Measurements from ENCODE around the gene LVRN.
"Not testable (repeated sequence)": the region's sequence is repeated elsewhere in the genome, so short reads cannot be mapped to it uniquely, and the experiment has no call there.

Gene LVRN, protein sequence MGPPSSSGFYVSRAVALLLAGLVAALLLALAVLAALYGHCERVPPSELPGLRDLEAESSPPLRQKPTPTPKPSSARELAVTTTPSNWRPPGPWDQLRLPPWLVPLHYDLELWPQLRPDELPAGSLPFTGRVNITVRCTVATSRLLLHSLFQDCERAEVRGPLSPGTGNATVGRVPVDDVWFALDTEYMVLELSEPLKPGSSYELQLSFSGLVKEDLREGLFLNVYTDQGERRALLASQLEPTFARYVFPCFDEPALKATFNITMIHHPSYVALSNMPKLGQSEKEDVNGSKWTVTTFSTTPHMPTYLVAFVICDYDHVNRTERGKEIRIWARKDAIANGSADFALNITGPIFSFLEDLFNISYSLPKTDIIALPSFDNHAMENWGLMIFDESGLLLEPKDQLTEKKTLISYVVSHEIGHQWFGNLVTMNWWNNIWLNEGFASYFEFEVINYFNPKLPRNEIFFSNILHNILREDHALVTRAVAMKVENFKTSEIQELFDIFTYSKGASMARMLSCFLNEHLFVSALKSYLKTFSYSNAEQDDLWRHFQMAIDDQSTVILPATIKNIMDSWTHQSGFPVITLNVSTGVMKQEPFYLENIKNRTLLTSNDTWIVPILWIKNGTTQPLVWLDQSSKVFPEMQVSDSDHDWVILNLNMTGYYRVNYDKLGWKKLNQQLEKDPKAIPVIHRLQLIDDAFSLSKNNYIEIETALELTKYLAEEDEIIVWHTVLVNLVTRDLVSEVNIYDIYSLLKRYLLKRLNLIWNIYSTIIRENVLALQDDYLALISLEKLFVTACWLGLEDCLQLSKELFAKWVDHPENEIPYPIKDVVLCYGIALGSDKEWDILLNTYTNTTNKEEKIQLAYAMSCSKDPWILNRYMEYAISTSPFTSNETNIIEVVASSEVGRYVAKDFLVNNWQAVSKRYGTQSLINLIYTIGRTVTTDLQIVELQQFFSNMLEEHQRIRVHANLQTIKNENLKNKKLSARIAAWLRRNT

DNA sequence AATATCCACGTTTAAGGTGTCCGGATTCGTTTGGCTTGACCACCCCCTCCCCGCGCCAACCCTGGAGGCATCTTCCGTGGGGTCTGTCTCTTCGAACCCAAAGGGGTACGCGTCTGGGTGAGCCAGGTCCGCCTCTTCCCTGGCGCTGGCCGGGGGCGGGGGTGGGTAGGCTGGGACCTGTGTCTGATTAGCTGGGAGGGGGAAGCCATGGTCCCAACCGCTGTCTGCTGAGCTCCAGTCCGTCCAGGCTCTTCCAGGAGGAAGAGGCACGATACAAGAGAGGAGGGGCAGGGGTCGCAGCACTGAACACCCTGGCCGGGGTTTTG lies at the start of gene LVRN:
TSS of gene LVRN (plus strand) at position 237 of the 326 bp plus-strand sequence. CDS start 143 bp downstream, outside the sequence.
- no peak for DNase-seq (ENCODE audit: low read depth in 2 of 2)

DNA sequence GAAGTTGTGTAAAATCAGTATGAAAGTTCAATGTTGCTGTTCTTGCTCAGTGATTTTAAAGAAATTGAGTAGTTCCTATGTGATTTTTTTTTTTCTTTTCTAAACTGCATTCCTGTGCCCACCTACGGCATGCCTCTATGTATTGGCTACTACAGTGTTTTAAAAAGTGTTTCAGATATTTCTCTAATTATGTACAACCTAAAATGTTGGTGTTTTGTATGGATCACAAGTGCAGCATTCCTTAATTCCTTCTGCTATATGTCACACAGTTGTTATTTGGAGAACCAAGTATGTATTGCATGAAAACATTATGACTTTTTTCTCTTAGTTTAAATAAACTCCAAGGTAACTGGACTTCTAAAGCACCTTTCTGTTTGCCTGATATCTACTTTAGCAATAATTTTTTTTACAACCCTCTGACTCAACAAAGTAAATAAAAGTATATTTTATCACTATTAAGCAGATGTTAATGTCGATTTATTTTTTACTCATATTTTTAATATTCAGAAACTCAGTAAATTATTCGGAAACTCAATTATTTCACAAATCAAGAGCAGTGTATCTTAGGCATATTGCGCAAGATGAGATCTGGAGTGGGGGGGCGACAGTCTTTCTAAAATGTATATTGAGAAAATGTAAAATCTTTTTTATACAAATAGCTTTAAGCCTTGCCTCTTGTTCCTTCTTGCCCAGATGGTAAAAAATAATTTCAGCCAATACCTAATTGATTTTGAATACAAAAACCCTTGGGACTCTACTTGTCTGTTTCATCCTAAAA lies 48.5 kb upstream of the LVRN start:
- DNase-seq (ENCODE audit: low read depth in 2 of 2) = not testable (repeated sequence)

DNA sequence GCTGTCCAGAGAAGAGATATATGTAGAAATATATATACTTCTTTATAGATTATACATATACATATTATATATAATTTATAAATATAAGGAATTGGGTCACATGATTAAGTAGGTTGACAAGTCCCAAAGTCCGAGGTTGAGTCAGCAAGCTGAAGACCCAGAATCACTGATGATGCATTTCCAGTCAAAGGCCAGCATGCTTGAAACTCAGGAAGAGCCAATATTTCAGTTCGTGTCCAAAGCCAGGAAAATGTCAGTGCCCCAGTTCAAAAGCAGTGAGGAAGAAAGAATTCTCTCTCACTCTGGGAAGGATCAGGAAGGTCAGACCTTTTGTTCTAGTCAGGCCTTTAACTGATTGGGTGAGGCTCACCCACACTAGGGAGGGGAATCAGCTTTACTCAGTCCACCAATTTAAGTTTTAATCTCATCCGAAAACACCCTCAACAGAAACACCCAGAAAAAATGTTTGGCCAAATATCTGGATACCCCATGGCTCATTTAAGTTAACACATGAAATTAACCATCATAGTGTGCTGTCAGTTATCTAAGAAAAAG lies 42.0 kb upstream of the LVRN start:
- DNase-seq (ENCODE audit: low read depth in 2 of 2) = no peak

DNA sequence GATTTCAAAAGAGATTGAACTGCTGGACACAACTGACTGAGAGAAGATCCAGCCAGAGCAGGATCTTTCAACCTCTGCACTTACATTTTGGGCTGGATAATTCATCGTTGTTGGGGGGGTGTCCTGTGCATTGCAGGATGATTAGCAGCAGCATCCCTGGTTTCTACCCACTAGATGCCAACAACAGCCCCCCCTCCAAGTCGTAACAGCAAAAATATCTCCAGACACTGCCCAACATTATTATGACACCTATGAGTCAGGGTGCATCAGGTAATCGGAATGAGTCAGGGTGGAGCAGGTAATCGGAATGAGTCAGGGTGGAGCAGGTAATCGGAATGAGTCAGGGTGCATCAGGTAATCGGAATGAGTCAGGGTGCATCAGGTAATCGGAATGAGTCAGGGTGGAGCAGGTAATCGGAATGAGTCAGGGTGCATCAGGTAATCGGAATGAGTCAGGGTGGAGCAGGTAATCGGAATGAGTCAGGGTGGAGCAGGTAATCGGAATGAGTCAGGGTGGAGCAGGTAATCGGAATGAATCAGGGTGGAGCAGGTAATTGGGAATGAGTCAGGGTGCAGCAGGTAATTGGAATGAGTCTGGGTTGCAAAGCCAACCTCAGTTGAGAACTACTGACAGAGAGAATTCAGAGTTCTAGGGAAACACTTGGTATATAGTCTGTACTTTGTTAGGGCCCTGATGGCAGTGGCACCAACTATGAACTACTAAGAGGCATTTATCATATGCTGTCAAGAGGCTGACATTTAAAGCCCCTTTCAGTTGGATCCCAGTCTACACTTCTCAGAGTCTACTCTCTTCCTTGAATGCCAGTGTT lies 33.5 kb upstream of the LVRN start:
- DNase-seq (ENCODE audit: low read depth in 2 of 2) = not testable (repeated sequence)

DNA sequence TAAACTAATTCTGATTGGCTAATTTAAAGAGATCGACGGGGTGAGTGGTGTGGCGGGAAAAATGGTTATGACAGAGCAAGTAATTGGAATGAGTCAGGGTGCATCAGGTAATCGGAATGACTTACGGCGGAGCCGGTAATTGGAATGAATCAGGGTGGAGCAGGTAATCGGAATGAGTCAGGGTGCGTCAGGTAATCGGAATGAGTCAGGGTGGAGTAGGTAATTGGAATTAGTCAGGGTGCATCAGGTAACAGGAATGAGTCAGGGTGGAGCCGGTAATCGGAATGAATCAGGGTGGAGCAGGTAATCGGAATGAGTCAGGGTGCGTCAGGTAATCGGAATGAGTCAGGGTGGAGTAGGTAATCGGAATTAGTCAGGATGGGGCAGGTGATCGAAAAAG lies 32.1 kb upstream of the LVRN start:
- DNase-seq (ENCODE audit: low read depth in 2 of 2) = not testable (repeated sequence)

DNA sequence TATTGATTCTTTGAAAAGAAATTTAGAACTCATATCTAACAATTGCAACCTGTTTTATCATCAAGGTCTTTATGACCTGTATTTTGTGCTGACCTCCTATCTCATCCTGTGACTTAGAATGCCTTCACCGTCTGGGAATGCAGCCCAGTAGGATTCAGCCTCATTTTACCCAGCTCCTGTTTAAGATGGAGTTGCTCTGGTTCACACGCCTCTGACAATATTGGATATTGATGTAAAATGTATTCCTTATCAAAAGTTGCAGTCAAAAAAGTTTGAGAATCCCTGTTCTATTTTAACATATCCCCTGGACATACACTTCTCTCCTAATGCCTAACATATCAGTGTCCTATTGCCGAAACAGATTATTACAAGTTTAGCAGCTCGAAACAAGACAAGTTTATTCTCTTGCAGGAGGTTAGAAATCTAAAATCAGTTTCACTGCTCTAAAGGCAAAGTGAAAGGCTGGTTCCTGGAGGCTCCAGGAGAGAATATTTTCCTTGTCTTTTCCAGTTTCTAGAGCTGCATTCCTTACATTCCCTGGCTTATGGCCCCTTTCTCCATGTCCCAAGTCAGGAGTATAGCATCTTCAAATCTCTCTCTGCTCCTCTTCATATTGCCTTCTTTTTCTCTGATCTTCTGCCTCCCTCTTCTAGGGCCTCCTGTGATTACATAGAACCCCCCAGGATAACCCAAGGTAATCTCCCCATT lies 31.5 kb upstream of the LVRN start:
- no peak for DNase-seq (ENCODE audit: low read depth in 2 of 2)

DNA sequence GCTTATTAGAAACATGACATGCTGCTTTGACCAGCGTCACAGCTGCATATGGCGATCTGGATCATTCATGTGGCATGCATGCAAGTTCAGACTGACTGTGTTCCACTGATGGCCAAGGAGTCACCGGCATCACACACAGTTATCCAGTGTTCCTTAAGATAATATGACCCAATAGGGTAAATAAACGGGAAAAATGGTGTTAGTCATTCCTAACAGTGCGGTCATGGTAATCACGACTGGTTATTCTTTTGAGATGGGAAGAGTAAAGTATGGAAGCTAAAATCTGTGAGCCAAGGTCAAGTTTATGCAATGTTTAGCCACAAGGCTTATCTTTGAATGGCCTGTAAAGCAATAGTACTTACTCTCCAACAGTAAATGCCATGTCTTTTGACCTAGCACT lies 29.3 kb upstream of the LVRN start:
- no peak for DNase-seq (ENCODE audit: low read depth in 2 of 2)

DNA sequence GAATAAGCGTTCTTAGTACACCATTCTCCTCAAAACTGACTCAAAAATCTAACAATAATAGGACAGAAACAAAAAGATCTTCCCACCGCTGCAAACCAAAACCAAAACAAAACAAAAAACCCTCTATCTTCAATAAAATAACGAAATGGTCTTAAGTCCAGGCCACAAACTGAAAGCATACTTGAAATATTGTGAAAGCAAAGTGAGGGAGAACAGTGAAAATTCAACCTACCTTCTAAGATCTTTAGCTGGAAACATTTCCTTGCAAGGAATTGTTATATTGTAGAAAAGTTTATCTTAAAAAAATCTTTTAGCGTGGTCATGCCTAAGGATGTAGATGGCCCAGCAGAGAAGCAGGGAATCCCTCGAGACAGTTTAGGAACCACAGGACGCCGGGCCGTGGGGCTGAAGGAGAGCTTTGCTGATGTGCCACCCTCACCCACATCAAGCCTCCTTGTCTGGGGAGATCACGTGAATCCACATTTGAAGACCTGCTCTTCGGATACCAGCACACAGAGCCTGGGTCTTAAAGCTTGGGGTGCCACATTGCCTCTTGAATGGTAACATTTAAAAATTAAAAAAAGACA lies 27.8 kb upstream of the LVRN start:
- DNase-seq (ENCODE audit: low read depth in 2 of 2) = no peak

DNA sequence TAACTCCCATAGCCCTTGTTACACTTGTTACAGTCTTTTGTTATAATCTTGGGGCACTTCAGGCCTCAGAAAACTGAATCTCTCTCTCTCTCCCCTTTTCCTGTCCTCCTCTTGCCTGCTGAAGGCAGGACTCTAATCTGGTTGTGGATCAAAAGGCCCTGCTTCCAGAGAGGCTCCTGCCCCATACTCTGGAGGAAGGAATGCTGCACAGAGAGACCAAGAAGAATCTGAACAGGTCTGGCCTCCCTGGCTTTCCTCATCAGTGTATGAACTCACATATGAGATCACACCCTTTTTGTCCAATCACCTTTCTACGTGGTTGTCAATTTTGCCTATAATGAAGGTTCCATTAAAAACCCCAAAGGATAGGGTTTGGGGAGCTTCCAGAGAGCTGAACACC lies 26.2 kb upstream of the LVRN start:
- no peak for DNase-seq (ENCODE audit: low read depth in 2 of 2)

DNA sequence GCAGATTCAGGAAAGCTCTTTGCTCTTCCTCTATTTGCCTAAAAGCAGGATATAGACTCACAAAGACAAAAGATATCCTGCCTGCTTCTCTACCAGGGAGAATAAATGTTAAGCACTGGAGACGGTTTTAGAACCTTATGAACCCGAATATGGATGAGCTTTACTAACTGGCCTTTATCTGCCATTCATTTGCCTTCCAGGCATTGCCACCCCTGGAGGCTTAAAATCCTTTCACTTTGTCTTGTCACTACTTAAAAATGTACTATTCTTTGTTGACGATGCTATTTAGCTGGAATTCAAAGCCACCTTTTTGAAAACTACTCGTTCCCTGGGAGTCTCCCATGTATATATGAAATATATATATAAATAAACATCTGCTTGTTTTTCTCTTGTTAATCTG lies 23.2 kb upstream of the LVRN start:
- DNase-seq (ENCODE audit: low read depth in 2 of 2) = no peak

DNA sequence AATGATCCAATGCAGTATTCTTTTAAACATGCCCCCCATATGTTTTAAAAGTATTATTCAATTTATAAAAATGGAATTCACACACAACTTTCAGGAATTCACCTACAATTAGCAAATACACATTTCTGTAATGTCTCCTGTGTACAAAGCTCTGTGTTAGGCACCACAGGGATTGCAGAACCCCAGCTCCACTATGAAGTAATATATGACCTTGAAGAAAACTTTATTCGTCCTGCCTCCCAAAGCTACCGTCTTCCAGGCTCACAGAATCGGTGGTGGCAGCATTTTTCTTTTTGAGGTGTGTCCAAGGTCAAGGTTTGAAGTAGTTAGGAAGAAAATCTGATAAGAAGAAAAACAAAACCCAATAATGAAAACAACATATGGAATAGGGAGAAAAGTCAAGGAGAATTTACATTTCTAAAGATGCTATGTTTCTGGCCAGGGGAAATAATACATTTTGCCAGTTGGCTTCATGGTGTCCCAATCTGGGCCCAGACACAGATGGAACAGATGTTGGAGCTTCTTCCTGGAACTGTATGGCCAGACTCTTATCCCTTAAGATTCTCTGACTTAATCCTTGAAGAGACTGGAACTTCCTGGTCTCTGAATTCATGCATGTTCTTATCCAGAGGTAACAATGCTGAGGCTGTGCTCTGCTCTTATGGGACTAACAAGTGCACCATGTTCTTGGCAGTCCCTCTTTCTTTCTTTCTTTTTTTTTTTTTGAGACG lies 22.0 kb upstream of the LVRN start:
- no peak for DNase-seq (ENCODE audit: low read depth in 2 of 2)

DNA sequence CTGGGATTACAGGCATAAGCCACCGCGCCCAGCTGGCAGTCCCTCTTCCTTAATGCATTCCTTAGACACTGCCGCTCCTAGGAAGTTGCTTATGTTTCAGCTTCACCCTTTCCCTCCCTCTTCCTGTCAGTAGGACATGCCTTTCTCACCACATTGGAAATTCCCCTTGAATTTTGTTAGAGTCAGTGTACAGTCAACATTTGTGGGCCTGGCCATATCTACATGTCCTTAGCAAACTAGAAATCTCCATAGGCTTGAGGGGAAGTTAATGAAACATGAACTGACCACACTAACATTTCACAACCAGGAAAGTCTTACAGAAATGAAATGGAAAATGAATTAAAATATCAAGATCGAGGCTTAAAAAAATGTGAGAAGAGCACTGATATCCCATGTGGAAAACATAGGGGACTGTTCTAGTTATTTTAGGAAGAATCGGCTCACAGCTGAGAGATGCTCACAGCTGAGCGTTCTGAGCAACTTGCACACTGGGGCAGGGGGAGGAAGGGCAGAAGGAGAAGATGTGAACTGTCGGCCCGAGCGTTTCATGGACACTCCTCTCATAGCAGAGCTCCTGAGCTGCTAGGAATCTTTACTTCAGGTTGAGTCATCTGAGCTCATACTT lies 21.1 kb upstream of the LVRN start:
- DNase-seq (ENCODE audit: low read depth in 2 of 2) = peak; percentile 86 to 87

DNA sequence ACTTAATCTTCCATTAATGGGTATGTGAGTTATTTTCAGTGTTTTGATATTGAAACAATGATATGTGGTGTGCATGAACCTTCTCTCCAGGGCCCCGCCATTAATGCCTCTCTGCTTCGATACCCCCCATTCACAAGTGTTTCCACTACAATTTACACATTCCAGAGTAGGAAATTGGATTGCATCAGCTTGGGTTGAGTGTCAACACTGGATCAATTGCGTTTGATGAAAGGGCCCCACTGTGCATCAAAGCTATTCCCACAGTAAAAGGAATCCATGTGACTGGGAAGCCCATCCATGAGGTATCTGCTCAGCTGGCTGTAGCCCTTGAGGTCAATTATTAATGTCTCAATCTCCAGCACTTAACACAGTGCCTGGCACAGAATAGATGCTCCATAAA lies 17.8 kb upstream of the LVRN start:
- no peak for DNase-seq (ENCODE audit: low read depth in 2 of 2)

DNA sequence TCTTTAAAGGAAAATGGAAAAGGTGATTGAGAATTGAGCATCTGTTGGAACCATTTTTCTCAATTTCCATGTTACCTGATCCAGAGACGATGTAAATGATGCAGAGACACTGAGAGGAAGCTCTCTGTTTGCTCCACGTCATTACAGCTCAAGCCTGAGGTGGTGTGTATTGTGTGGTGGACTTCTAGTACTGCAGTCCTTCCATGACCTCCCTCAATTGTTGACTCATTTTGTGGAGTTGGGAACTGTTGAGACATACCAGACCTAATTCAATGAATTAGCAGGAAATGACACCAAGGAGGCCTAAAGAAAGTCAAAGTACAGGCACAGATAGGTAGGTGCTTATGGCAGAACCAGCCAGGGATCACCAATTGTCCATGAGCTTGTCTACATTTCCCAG lies 15.6 kb upstream of the LVRN start:
- DNase-seq (ENCODE audit: low read depth in 2 of 2) = no peak

DNA sequence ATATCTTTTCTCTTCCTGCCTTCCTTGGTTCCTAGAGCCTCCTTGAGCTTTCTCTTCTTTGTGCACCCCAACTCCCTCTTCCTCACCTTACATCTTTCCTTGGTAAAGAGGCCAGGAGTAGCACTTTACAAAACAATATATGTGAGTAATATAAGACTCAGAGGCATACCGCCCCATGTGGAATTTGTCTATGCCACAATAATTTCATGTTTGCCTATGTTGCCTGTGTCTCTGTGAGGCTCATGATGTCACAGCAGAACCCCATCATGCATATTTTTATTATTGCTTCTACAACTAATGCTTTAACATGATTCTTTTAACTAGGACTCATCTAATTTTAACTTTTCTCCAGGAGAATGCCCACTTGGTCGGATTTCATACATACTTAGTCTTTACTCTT lies 15.0 kb upstream of the LVRN start:
- DNase-seq (ENCODE audit: low read depth in 2 of 2) = no peak

DNA sequence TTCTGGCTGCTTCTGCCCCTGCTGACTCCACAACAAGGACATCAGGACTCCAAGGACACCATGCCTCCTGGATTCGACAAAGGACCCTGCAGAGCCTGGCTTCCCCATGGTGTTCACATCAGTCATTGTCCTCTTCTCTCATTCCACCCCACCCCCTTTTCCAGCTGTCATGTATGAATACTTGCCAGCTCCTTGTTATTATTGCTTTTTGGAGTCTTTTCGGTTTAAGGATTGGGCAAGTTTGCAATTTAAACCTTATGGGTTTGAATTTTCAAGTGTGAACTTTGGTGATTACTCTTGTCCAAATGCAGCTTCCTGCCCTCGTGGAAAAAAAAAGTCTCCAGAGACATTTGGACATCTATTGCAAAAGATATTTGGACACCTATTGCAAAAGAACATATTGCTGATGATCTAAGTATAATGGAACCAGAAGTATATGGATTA lies 14.2 kb upstream of the LVRN start:
- DNase-seq (ENCODE audit: low read depth in 2 of 2) = peak; percentile 31 to 41

DNA sequence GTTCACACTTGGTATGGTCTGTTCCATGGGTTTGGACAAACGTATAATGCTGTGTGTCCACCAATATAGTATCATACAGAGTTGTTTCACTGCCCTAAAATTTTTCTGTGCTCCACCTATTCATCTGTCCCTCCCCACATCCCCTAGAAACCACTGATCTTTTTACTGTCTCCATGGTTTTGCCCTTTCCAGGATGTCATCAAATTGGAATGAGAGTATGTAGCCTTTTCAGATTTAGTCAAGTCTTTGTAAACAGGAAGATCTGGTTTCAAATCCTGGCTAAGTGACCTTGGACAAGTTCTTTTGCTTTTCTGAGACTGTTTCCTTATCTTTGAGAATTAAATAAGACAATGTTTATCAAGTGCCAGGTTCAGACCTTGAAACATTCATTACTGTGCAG lies 13.2 kb upstream of the LVRN start:
- DNase-seq (ENCODE audit: low read depth in 2 of 2) = no peak

DNA sequence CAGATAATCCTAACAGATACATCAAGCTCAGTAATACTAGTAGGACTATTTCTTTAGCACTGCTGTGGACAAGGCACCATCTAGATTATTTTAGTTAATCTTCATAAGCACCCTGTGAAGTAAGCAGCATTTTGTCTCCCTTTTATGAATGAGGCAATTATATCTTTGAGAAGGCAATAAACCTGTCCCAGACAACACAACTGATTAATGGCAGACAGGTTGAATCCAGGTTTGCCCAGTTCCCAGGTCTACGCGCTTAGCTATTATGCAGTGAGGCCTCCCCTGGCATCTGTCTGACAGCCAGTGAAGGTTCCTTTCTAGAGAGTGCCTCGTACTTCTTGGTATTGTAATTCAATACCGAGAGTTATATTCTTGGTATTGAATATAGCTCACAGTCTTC lies 9.7 kb upstream of the LVRN start:
- no peak for DNase-seq (ENCODE audit: low read depth in 2 of 2)

DNA sequence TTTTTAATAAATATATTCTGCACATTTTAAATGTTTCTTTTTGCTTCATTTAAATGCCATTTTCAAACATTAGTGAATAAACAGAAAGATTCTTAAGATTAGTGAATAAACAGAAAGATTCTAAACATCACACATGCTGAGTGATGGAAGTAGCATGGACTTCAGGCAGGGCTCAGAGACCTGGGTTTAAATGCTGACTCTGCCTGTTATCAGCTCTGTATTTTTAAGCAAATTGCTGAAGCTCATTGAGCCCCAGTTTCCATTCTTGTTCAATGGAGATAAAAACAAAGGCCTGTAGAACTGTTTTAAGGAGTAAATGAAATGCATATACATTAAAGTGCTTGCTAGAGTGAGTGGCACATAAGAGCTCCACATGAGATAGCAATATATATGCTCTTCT lies 8.1 kb upstream of the LVRN start:
- no peak for DNase-seq (ENCODE audit: low read depth in 2 of 2)
